HG03378 (cell line): Measurements from ENCODE around the gene PTPRU.

Experiments used
- ATAC-seq: cut with Tn5 transposase; IDR thresholded peaks from one replicate; pipeline ENCODE4 v1.9.1; 2021; ENCODE audit warnings: mild to moderate bottlenecking, moderate library complexity; ENCODE audit not compliant: unreplicated experiment

PTPRU gene

GRCh38 chr1:29260531-29260930 is 24.2 kb downstream of the PTPRU start:
- ATAC-seq = no peak

GRCh38 chr1:29264773-29265389 is 28.6 kb downstream of the PTPRU start:
- ATAC-seq = no peak

- no peak for ATAC-seq
Observed at GRCh38 chr1:29266912-29267311, 30.6 kb downstream of the PTPRU start.

- no peak for ATAC-seq
Observed at GRCh38 chr1:29267321-29268070, 31.2 kb downstream of the PTPRU start.

- no peak for ATAC-seq
Observed at GRCh38 chr1:29269382-29269781, 33.1 kb downstream of the PTPRU start.

GRCh38 chr1:29270929-29271521 is 34.7 kb downstream of the PTPRU start:
- ATAC-seq = no peak

- ATAC-seq = no peak
Observed at GRCh38 chr1:29271724-29272123, 35.4 kb downstream of the PTPRU start.

- no peak for ATAC-seq
Observed at GRCh38 chr1:29272147-29272907, 36.0 kb downstream of the PTPRU start.

GRCh38 chr1:29275435-29275834 is 39.1 kb downstream of the PTPRU start:
- ATAC-seq = no peak

- ATAC-seq = no peak
Observed at GRCh38 chr1:29278124-29278523, 41.8 kb downstream of the PTPRU start.

- ATAC-seq = no peak
Observed at GRCh38 chr1:29279406-29279805, 43.1 kb downstream of the PTPRU start.

- no peak for ATAC-seq
Observed at GRCh38 chr1:29279951-29280391, 43.6 kb downstream of the PTPRU start.

- ATAC-seq = no peak
Observed at GRCh38 chr1:29280409-29281131, 44.2 kb downstream of the PTPRU start.

GRCh38 chr1:29281571-29281970 is 45.2 kb downstream of the PTPRU start:
- no peak for ATAC-seq

- ATAC-seq = no peak
Observed at GRCh38 chr1:29282135-29282923, 46.0 kb downstream of the PTPRU start.

GRCh38 chr1:29282924-29283803 is 46.8 kb downstream of the PTPRU start:
- no peak for ATAC-seq

- ATAC-seq = no peak
Observed at GRCh38 chr1:29283804-29284195, 47.5 kb downstream of the PTPRU start.

- no peak for ATAC-seq
Observed at GRCh38 chr1:29284286-29284960, 48.1 kb downstream of the PTPRU start.
